Measurements from ENCODE around the gene COX6B1.
"Not testable (repeated sequence)": the region's sequence is repeated elsewhere in the genome, so short reads cannot be mapped to it uniquely, and the experiment has no call there.

DNA sequence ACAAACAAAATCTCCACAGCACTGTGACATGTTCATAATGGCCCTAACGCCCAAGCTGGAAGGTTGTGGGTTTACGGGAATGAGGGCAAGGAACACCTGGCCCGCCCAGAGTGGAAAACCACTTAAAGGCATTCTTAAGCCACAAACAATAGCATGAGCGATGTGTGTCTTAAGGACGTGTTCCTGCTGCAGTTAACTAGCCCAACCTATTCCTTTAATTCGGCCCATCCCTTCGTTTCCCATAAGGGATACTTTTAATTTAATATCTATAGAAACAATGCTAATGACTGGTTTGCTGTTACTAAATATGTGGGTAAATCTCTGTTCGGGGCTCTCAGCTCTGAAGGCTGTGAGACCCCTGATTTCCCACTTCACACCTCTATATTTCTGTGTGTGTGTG, 41.0 kb upstream of the COX6B1 start:
- TF ChIP-seq CTCF (conservative IDR thresholded peaks at IDR 0.05 in 1 of 2, IDR thresholded peaks at IDR 0.05 in 1 of 2; ENCODE audit: extremely low read depth in 1 of 2, insufficient read depth in 1 of 2, low read depth in 1 of 2, low read length in 2 of 2); EZH2 (IDR thresholded peaks at IDR 0.05; ENCODE audit: borderline replicate concordance, low read length): not testable (repeated sequence)
